ENCODE measurements around the gene IKZF1.

GRCh38 chr7:50298811-50299562, 5.5 kb upstream of the IKZF1 start:
- TF ChIP-seq YY1 (IDR thresholded peaks at IDR 0.05; ENCODE audit: insufficient read depth, insufficient read length): no peak
- TF ChIP-seq SUZ12 (IDR thresholded peaks at IDR 0.05; ENCODE audit: extremely low read depth, insufficient read depth, insufficient read length): no peak
